Stimulated activated CD8-positive, alpha-beta memory T cell treated with anti-CD3 and anti-CD28 coated beads, Interleukin-7, amount 100 ng/mL, for 48 hours (primary cell): ENCODE results near the gene KSR1.

ENCODE experiments used
- DNase-seq, 2 donors: peaks; one replicate each; pipeline ENCODE4 v3.0.0-alpha.2; 2020; ENCODE audit warnings: low read depth in 1 of 2; ENCODE audit errors: extremely low read depth in 1 of 2

KSR1 gene

GRCh38 chr17:27566671-27567562 is 110.7 kb downstream of the KSR1 start:
- no peak for DNase-seq

DNA sequence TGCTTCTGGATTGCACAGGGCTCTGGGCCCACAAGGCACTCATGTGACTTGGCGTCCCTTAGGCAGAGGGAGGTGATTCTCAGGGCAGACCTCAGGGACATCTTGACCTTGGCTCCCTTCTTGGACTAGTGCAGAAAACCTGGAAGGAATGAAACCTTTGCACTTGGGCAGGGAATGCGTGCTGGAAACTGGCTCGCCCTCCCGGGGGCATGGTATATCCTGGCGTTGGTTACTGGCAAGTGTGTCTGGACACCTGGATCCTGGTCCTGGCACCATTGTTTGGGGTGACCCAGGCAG is 111.3 kb downstream of the KSR1 start:
- no peak for DNase-seq

- DNase-seq: no peak
Measured at GRCh38 chr17:27568216-27568615, 112.0 kb downstream of the KSR1 start.

DNA sequence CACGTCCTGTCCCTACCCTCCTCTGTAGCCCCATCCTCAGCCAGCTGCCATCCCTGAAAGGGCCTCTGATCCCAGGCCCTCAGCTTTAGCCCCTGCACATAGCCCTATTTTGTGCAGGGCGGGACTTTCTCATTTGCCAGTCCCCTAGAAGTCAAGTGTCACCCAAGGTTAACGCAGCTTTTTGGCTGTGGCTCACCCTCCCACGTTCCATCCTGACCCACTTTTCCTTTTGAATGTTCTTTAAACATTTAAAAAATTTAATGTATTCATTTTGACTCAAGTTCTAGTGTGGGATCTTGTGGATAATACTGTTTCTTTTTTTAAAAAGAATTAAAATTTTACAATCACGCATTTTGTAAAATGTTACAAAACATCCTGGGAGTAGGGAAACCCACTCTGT is 112.6 kb downstream of the KSR1 start:
- no peak for DNase-seq

GRCh38 chr17:27569257-27569722 is 113.0 kb downstream of the KSR1 start:
- DNase-seq: peak; percentile 50 to 76

DNA sequence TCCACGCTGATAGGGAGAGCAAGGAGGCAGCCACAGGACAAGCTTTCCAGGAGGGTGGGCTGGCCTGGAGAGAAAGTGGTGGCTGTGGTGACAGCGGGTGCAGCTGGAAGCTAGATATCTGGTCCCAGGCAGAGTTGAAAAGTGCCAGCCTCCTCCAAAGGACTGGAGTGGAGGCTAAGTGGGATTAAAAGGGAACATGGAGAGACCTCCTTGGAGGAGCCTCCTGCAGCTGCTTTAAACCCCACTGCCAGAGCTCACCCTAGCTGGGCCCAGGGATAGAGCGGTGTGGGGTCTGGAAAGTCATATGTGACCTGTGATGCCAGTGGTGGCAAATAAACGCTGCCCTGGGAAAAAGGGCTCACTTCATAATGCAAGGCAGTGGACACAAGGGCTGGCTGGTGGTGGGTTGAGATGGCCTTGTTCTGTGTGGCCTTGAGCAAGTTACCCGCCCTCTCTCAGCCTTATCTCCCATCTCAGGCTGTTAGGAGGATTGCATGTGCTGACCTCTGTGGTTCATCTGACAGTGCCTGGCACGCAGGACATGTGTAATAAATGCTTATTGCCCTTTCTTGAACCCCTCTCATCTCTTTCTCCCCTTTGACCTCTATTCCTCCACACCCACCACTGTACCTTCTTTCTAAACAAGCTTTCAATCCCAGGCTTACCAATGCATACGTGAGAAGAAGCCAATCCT is 113.8 kb downstream of the KSR1 start:
- no peak for DNase-seq

DNA sequence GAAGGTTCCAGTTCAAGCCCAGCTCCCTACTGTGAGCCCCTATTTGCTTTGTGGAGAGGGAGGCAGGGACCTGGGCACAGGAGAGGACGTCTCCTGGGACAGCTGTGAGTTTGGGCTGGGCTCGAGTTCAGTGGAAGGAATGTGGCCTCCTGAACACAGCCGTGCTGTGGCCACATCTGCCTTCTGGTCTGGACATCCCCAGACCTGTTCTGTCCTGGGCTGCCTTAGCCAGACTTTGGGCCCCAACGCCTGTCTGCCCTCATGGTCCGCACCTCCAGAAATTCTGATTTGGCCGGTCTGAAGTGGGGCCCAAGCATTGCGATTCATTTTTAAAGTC is 114.3 kb downstream of the KSR1 start:
- no peak for DNase-seq

GRCh38 chr17:27571563-27572352 is 115.5 kb downstream of the KSR1 start:
- no peak for DNase-seq

GRCh38 chr17:27572665-27573064 is 116.4 kb downstream of the KSR1 start:
- DNase-seq: peak; percentile 56 to 83

DNA sequence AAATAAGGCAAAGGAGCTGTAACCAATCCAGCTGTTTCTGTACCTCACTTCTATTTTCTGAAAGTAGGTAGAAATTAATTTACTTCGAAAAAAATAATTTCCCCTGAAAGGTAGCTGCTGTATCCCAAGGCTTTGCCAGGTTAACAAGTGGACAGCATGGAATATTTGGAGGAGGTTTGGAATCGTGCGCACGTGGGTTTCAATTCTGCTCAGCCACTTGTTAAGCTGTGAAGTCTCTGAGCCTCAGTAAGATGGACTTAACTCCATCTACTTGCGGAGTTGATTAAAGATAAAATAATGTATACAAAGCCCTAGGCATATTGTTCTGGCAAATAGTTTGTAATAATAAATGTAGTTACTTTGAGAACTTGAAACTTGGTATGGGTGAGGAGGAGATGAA is 117.3 kb downstream of the KSR1 start:
- DNase-seq: no peak

DNA sequence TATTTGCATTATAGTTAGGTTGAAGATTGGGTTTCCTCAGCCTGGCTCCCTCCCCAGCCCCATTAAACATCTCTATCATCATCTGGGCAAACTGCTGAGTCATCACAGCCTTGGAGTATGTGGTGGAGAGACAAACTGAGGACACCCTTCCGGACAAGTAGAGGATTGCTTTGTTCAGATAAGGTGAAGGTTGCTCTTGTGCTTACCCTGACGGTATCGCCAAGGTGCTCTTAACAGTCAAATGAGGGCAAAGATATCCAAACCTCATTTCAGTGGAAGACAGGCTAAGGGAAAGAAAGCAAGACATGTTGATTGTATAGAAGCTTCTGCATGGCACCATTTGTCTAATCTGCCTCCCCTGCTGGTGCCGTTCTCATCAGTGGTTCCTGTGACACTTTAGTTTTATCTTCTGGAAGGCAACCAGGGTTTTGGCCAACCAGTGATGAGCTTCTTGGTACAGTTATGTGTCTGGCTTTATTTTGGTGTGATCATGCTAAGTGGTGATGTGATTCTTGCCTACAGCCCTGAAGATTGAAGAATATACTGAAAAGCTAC is 117.8 kb downstream of the KSR1 start:
- DNase-seq: no peak

DNA sequence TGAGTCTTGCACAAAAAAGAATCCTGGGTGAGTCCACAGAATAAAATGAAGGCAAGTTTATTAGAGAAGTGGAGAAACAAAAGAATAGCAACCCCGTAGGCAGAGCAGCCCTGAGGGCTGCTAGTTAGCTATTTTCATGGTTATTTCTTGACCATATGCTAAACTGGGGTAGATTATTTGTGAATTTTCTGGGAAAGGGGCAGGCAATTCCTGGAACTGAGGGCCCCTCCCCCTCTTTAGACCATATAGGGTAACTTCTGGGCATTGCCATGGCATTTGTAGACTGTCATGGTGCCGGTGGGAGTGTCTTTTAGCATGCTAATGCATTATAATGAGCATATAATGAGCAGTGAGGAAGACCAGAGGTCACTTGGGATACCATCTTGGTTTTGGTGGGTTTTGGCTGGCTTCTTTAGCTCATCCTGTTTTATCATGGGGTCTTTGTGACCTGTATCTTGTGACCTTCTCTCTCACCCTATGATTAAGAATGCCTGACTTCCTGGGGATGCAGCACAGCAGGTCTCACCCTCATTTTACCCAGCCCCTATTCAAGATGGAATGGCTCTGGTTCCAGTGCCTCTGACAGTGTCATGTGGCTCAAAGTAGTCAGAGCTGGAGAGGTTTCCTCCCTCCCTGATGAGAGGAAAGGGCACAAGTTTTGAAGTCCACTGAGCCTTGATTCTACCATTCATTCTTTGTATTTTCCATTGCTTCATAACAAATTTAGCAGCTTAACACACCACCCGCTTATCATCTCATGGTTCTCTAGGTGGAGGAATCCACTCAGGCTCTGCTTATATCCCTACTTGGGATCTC is 119.1 kb downstream of the KSR1 start:
- no peak for DNase-seq

- no peak for DNase-seq
Measured at GRCh38 chr17:27575912-27576252, 119.6 kb downstream of the KSR1 start.

GRCh38 chr17:27576477-27577083 is 120.3 kb downstream of the KSR1 start:
- no peak for DNase-seq

DNA sequence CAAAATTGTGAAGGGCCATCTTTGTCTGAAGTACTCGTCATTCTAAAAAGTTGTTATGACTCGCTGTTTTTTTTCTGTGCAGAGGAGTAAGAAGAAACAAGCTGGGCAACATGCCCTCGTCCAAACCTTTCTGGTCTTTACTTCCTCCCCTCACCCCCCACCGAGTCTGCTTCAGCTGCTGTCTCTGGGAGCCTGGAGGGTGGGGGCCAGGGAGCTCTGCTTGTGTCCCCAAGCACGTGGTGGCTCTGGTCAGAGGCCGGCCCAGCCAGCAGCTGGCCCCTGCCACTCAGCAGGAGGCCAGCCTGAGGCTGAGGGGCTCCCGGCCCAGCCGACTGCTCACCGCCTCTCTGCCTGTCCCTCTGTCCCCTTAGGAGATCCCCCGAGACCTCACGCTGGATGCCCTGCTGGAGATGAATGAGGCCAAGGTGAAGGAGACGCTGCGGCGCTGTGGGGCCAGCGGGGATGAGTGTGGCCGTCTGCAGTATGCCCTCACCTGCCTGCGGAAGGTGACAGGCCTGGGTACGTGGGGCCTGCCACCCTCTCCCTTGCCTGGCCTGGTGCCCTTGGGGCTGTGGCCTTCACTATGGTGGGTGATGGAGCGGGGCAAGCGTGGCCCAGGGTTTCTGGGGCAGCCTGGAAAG is 121.0 kb downstream of the KSR1 start:
- DNase-seq: no peak

DNA sequence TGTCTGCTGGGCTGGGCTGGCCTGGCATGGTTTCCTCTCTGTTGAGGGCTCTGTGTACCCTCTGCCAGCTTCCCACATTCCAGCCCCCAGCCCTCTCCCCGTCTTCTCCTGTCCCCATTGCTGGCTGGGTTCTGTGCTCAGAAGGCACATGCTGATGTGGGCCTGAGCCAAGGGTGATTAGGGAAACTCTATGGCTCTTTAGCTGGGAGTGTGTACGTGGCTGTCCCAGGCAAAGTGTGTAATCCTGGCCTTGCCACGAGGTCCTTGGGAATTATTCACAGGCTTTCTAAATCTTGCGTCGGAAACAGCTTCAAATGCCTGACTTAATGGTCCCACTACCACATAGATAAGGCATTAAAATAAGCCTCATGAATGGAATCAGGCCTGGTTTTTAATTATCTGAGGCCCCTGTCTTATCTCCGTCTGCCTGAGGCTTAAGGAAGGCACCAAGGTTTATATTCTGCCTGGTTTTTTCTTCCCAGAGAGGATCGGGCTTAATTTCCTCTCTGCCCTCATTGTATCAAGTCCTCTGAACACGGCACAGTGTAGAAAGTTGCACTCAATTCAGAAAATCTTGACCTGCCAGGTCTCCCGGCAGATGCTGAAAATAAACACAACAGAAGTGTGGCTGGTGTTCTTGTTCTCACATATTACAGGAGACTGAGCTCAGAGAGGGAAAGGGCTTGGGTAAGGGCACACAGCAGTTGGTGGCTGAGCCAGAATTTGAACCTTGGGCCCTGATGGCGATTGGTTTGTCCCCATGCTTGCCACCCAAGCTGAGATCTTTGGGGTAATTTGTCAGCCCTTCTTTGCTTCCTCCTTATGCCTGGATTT is 121.9 kb downstream of the KSR1 start:
- no peak for DNase-seq

DNA sequence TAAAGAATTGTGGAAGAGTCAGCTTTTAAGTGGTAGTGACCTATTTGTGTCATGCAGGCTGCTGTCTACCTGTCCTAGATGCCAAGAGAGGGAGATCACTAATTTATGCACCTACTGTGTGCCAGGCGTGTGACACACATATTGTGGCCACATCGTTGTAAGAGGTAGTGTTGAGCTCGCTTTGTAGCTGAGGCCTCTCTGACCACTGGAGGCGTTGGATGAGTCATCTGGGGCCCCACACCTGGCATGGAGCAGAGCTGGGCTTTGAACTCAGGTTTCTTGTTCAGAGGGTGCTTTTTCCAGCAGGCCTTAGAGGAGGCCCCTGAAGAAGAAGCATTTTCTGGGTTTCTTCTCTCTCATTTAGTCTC is 122.5 kb downstream of the KSR1 start:
- peak; percentile 41 to 75 for DNase-seq

- DNase-seq: no peak
Measured at GRCh38 chr17:27579304-27579703, 123.1 kb downstream of the KSR1 start.

GRCh38 chr17:27579897-27580321 is 123.7 kb downstream of the KSR1 start:
- peak in 1 of 2 donors; percentile 52 for DNase-seq
